Choroid plexus epithelial cell (primary cell): ENCODE measurements around the gene KCNMA1.

Experiments used
- DNase-seq: peaks from one replicate; pipeline ENCODE4 v3.0.0-alpha.2; 2010; ENCODE audit warnings: low read depth
- H3K4me3 ChIP-seq: 2 replicates; pipeline ENCODE4 v1.5.1; 2011; ENCODE audit warnings: low read depth, mild to moderate bottlenecking, control low read depth, low read length, moderate library complexity
- CTCF ChIP-seq: conservative IDR thresholded peaks from 2 replicates; pipeline ENCODE4 v1.5.1; 2011; ENCODE audit warnings: low read depth, mild to moderate bottlenecking, control low read depth, inconsistent platforms, low read length, moderate library complexity

Gene KCNMA1

GRCh38 chr10:77120012-77120411 is 517.6 kb downstream of the KCNMA1 start:
- no peak for TF ChIP-seq CTCF
- no peak overlapping the region for H3K4me3 ChIP-seq
- DNase-seq = no peak

- DNase-seq = no peak
- no peak overlapping the region for H3K4me3 ChIP-seq
- no peak for TF ChIP-seq CTCF
These were observed 518.9 kb downstream of the KCNMA1 start for GRCh38 chr10:77118603-77119282.

GRCh38 chr10:77117501-77117900 is 520.1 kb downstream of the KCNMA1 start:
- no peak for TF ChIP-seq CTCF
- DNase-seq = no peak
- H3K4me3 ChIP-seq = no peak overlapping the region

GRCh38 chr10:77116904-77117303 is 520.7 kb downstream of the KCNMA1 start:
- no peak for DNase-seq
- H3K4me3 ChIP-seq = no peak overlapping the region
- TF ChIP-seq CTCF = no peak

GRCh38 chr10:77114181-77114821 is 523.3 kb downstream of the KCNMA1 start:
- no peak overlapping the region for H3K4me3 ChIP-seq
- no peak for DNase-seq
- TF ChIP-seq CTCF = no peak

GRCh38 chr10:77111611-77112550 is 525.7 kb downstream of the KCNMA1 start:
- H3K4me3 ChIP-seq = no peak overlapping the region
- peak; percentile 87 for DNase-seq
- TF ChIP-seq CTCF = peak; percentile 83
